IMR-90 (cell line): ENCODE results near the gene JAKMIP1. TPM values are rescaled to one million over a fixed set of nuclear protein-coding genes. Genes with fewer than 3 reads are reported as not detected.

Source experiments
- ATAC-seq: fragments of 200-7000 bp; cut with Tn5 transposase; 2 replicates; pipeline ENCODE4 v1.9.1; 2020; ENCODE audit warnings: low read depth, mild to moderate bottlenecking, moderate library complexity
- BruUV-seq: library from RNA; stranded (reverse); fragments of 400-500 nt; replicated peaks from 2 replicates; lab custom pipeline; 2021; lab: Mats Ljungman, UMichigan
- CTCF ChIA-PET: fragments of 300-600 bp; formaldehyde crosslinking; extraction: SDS; loops from one replicate; lab custom pipeline; 2021; ENCODE audit warnings: antibody characterized with exemption; lab: Yijun Ruan, JAX
- POLR2A ChIA-PET: fragments of 300-600 bp; sonication (Branson Sonifier 250); formaldehyde crosslinking; loops from one replicate; lab custom pipeline; 2022; ENCODE audit warnings: antibody characterized with exemption; ENCODE audit not compliant: unreplicated experiment; lab: Charles Lee
- DNase-seq: peaks from one replicate; pipeline ENCODE4 v3.0.0; 2013
- H2AFZ ChIP-seq: replicated peaks from 2 replicates; pipeline ENCODE3; 2013; ENCODE audit warnings: low read length, mild to moderate bottlenecking; ENCODE audit not compliant: poor library complexity
- H2AK5ac ChIP-seq: 2 replicates; pipeline ENCODE4 v1.6.1; 2013; ENCODE audit warnings: low read depth, low read length, inconsistent platforms
- H2AK9ac ChIP-seq: replicated peaks from 2 replicates; pipeline ENCODE3; 2013; ENCODE audit warnings: mild to moderate bottlenecking, low read depth, low read length, moderate library complexity; ENCODE audit not compliant: poor library complexity
- H2BK120ac ChIP-seq: 2 replicates; pipeline ENCODE4 v1.6.1; 2013; ENCODE audit warnings: low read depth, low read length, inconsistent platforms
- H2BK15ac ChIP-seq: 3 replicates; pipeline ENCODE4 v1.6.1; 2013; ENCODE audit warnings: low read depth, low read length, inconsistent platforms
- H2BK20ac ChIP-seq: 2 replicates; pipeline ENCODE4 v1.6.1; 2013; ENCODE audit warnings: low read depth, mild to moderate bottlenecking, inconsistent platforms, low read length, moderate library complexity
- H2BK5ac ChIP-seq: 2 replicates; pipeline ENCODE4 v1.6.1; 2013; ENCODE audit warnings: mild to moderate bottlenecking, low read depth, low read length, inconsistent platforms; ENCODE audit not compliant: poor library complexity, severe bottlenecking
- H3K14ac ChIP-seq: replicated peaks from 2 replicates; pipeline ENCODE4 v1.6.1; 2013; ENCODE audit warnings: low read depth, low read length, inconsistent platforms
- H3K18ac ChIP-seq: 2 replicates; pipeline ENCODE4 v1.6.1; 2013; ENCODE audit warnings: low read depth, low read length, control low read depth
- H3K23ac ChIP-seq: 2 replicates; pipeline ENCODE4 v1.6.1; 2013; ENCODE audit warnings: low read depth, low read length, inconsistent platforms
- H3K27ac ChIP-seq: 2 replicates; pipeline ENCODE4 v1.5.1; 2013; ENCODE audit warnings: mild to moderate bottlenecking, control low read depth, low read length; ENCODE audit not compliant: insufficient read depth
- H3K27me3 ChIP-seq: 2 replicates; pipeline ENCODE4 v1.6.1; 2013; ENCODE audit warnings: low read length; ENCODE audit not compliant: control insufficient read depth, insufficient read depth
- H3K36me3 ChIP-seq: 2 replicates; pipeline ENCODE4 v1.6.1; 2013; ENCODE audit warnings: low read length, mixed read lengths; ENCODE audit not compliant: control insufficient read depth, insufficient read depth
- H3K4ac ChIP-seq: 2 replicates; pipeline ENCODE4 v1.6.1; 2013; ENCODE audit warnings: low read depth, low read length, inconsistent platforms
- H3K4me1 ChIP-seq: 2 replicates; pipeline ENCODE4 v1.6.1; 2013; ENCODE audit warnings: low read length, mixed read lengths; ENCODE audit not compliant: control insufficient read depth, insufficient read depth
- H3K4me2 ChIP-seq: 2 replicates; pipeline ENCODE4 v1.6.1; 2013; ENCODE audit warnings: low read depth, mild to moderate bottlenecking, control low read depth, low read length, moderate library complexity
- H3K4me3 ChIP-seq: 2 replicates; pipeline ENCODE4 v1.5.1; 2013; ENCODE audit warnings: low read depth, mild to moderate bottlenecking, control low read depth, low read length, moderate library complexity; ENCODE audit not compliant: insufficient read depth
- H3K56ac ChIP-seq: 2 replicates; pipeline ENCODE4 v1.6.1; 2013; ENCODE audit warnings: low read length, inconsistent platforms; ENCODE audit not compliant: insufficient read depth; ENCODE audit errors: extremely low read depth
- H3K79me1 ChIP-seq, 2 experiments: 2 replicates each; pipeline ENCODE4 v1.6.1; 2013; ENCODE audit warnings: low read length in 2 of 2, inconsistent platforms in 1 of 2, low read depth in 1 of 2
- H3K9ac ChIP-seq: 2 replicates; pipeline ENCODE4 v1.6.1; 2013; ENCODE audit warnings: low read depth, low read length, control low read depth
- H3K9me1 ChIP-seq: 2 replicates; pipeline ENCODE4 v1.6.1; 2013; ENCODE audit warnings: low read length, inconsistent platforms; ENCODE audit not compliant: insufficient read depth
- H3K9me3 ChIP-seq: 2 replicates; pipeline ENCODE4 v1.6.1; 2013; ENCODE audit warnings: low read length; ENCODE audit not compliant: control insufficient read depth, insufficient read depth
- H4K20me1 ChIP-seq: 2 replicates; pipeline ENCODE4 v1.6.1; 2013; ENCODE audit warnings: low read length, inconsistent platforms; ENCODE audit not compliant: insufficient read depth
- H4K5ac ChIP-seq: 2 replicates; pipeline ENCODE4 v1.6.1; 2013; ENCODE audit warnings: mild to moderate bottlenecking, low read depth, low read length, control low read depth
- H4K8ac ChIP-seq, 2 experiments: 2 replicates each; pipeline ENCODE4 v1.6.1; 2013; ENCODE audit warnings: low read depth in 2 of 2, low read length in 2 of 2, control low read depth in 1 of 2, inconsistent platforms in 1 of 2
- H4K91ac ChIP-seq: 2 replicates; pipeline ENCODE4 v1.6.1; 2013; ENCODE audit warnings: low read depth, low read length, inconsistent platforms; ENCODE audit not compliant: insufficient read depth
- CEBPB ChIP-seq: IDR thresholded peaks from 2 replicates; pipeline ENCODE4 v1.6.1; 2012; ENCODE audit warnings: low read depth, low read length, improper control_type of control experiment
- CHD1 ChIP-seq: IDR thresholded peaks from 2 replicates; pipeline ENCODE4 v1.6.1; 2012; ENCODE audit warnings: low read depth, low read length, improper control_type of control experiment
- CTCF ChIP-seq: conservative IDR thresholded peaks from 2 replicates; pipeline ENCODE4 v1.5.1; 2012; ENCODE audit warnings: mild to moderate bottlenecking, low read depth, low read length, improper control_type of control experiment
- ELK1 ChIP-seq: fragments of 150-350 bp; IDR thresholded peaks from 2 replicates; pipeline ENCODE4 v1.6.1; 2016; ENCODE audit warnings: low read depth, mild to moderate bottlenecking, low read length, moderate library complexity, borderline replicate concordance
- FOS ChIP-seq: fragments of 150-350 bp; IDR thresholded peaks from 2 replicates; pipeline ENCODE4 v1.6.1; 2016; ENCODE audit warnings: low read depth, low read length
- MAFK ChIP-seq: IDR thresholded peaks from 2 replicates; pipeline ENCODE4 v1.6.1; 2012; ENCODE audit warnings: low read depth, low read length, improper control_type of control experiment
- MXI1 ChIP-seq: IDR thresholded peaks from 2 replicates; pipeline ENCODE4 v1.6.1; 2012; ENCODE audit warnings: low read depth, mild to moderate bottlenecking, low read length, moderate library complexity, borderline replicate concordance
- NFE2L2 ChIP-seq: fragments of 150-350 bp; IDR thresholded peaks from 2 replicates; pipeline ENCODE4 v1.6.1; 2016; ENCODE audit warnings: low read depth, mild to moderate bottlenecking, low read length
- RAD21 ChIP-seq: IDR thresholded peaks from 2 replicates; pipeline ENCODE4 v1.6.1; 2012; ENCODE audit warnings: low read length, improper control_type of control experiment
- RCOR1 ChIP-seq: IDR thresholded peaks from 2 replicates; pipeline ENCODE4 v1.6.1; 2012; ENCODE audit warnings: mild to moderate bottlenecking, low read length, improper control_type of control experiment; ENCODE audit not compliant: insufficient replicate concordance
- RFX5 ChIP-seq: IDR thresholded peaks from 2 replicates; pipeline ENCODE4 v1.8.0; 2012; ENCODE audit warnings: low read depth, mild to moderate bottlenecking, low read length, moderate library complexity
- SMC3 ChIP-seq: fragments of 150-350 bp; IDR thresholded peaks from 2 replicates; pipeline ENCODE4 v1.6.1; 2016; ENCODE audit warnings: low read depth, mild to moderate bottlenecking, antibody characterized with exemption, low read length, moderate library complexity
- USF2 ChIP-seq: fragments of 150-350 bp; IDR thresholded peaks from 2 replicates; pipeline ENCODE4 v1.6.1; 2017; ENCODE audit warnings: mild to moderate bottlenecking, antibody characterized with exemption, low read length, low read depth
- WGBS, 2 experiments: methylation state at CpG; one replicate each; pipeline versions ENCODE4 v1.1.5 to v1.1.7; 2013; ENCODE audit warnings: missing lambda C conversion rate in 2 of 2; ENCODE audit not compliant: insufficient read length in 1 of 2; ENCODE audit errors: extremely low coverage in 2 of 2; 5-methylcytosine and 5-hydroxymethylcytosine counted together
- dilution Hi-C: fragments of 300-500 bp; cut with HindIII; formaldehyde crosslinking; loops from one replicate; pipeline ENCODE4 v1.14.3; 2018; ENCODE audit warnings: low sequenced_read_pairs; ENCODE audit not compliant: unreplicated experiment
- in situ Hi-C: fragments of 300-500 bp; cut with MboI; formaldehyde crosslinking; loops from 3 replicates; pipeline ENCODE4 v1.14.3; 2019; ENCODE audit warnings: low sequenced_read_pairs, inconsistent platforms, mixed read lengths
- intact Hi-C: fragments of 100-400 bp; cut with micrococcal nuclease; formaldehyde crosslinking; loops from 2 replicates; pipeline ENCODE4 v1.10.0; 2022
- polyA plus RNA-seq, 3 experiments: library from polyadenylated mRNA; depleted of rRNA; stranded (reverse); fragments of >200 nt; gene quantifications; 2 replicates each; pipeline ENCODE4 v1.2.3, GENCODE V29; 2012; ENCODE audit warnings: low replicate concordance in 1 of 3
- total RNA-seq: library from RNA; depleted of rRNA; stranded (reverse); fragments of >200 nt; gene quantifications from 2 replicates; pipeline ENCODE4 v1.2.3, GENCODE V29; 2012

Gene JAKMIP1
- total and polyA plus RNA-seq, 2 of the 4 experiments (the other 2 are of a cell fraction), result not detected

- Histone ChIP-seq H3K56ac (no peak overlapping the region), H3K9me1 (no peaks in the 10 kb centered on the region), H3K36me3 (no peaks in the 10 kb centered on the region), H2BK15ac (no peak overlapping the region), H2BK20ac (no peak overlapping the region), H3K4me2 (no peak overlapping the region), H3K4me3 (no peak overlapping the region), H4K20me1 (no peaks in the 10 kb centered on the region), H3K4me1 (no peaks in the 10 kb centered on the region), H3K23ac (no peak overlapping the region), H2BK120ac (no peak overlapping the region), H3K18ac (no peak overlapping the region), H2AK5ac (no peak overlapping the region), H3K27me3 (no peaks in the 10 kb centered on the region), H3K14ac (no peak overlapping the region), H2AFZ (no peak overlapping the region), H4K8ac (no peak overlapping the region), H4K5ac (no peak overlapping the region), H4K91ac (no peak overlapping the region), H2BK5ac (no peak overlapping the region), H3K9me3 (peaks cover 11% of the 10 kb centered on the region), H3K27ac (no peak overlapping the region), H3K79me1 (no peaks in the 10 kb centered on the region), H3K9ac (no peak overlapping the region), H2AK9ac (no peak overlapping the region), H3K4ac (no peak overlapping the region)
- intact Hi-C loops (no loop called here), dilution Hi-C loops (no loop called here), in situ Hi-C loops (no loop called here)
- no peak for TF ChIP-seq FOS
- TF ChIP-seq USF2, result no peak
- no peak for TF ChIP-seq CEBPB
- no peak for TF ChIP-seq SMC3
- TF ChIP-seq MAFK, result no peak
- no peak for TF ChIP-seq RAD21
- no peak for TF ChIP-seq NFE2L2
- no peak for TF ChIP-seq RCOR1
- TF ChIP-seq RFX5, result no peak
- no peak for TF ChIP-seq ELK1
- TF ChIP-seq MXI1, result no peak
- TF ChIP-seq CHD1, result no peak
- no peak for TF ChIP-seq CTCF
- ATAC-seq, result no peak
- CTCF ChIA-PET, result interaction anchor here (0.6 kb wide), 1 partner anchor 31 kb away, joined by 5 read pairs; no protein-coding TSS in a partner anchor
- no TSS peak for BruUV-seq
- 50% methylated on average over 2 of the region's 5 CpGs; no CpG with 5 or more reads in 1 of the 2 experiments for WGBS, 2 experiments
- no peak for DNase-seq
- POLR2A ChIA-PET, result no interaction called here
Observed at GRCh38 chr4:6175426-6175825, 24.9 kb downstream of the JAKMIP1 start.
